B cell (primary cell): Measurements from ENCODE around the gene CFAP251.
"Not testable (repeated sequence)": the region's sequence is repeated elsewhere in the genome, so short reads cannot be mapped to it uniquely, and the experiment has no call there.

Experiments
- EZH2 ChIP-seq: IDR thresholded peaks from 2 replicates; pipeline ENCODE4 v1.6.1; 2012; ENCODE audit warnings: borderline replicate concordance, low read depth, mild to moderate bottlenecking, moderate library complexity, low read length; ENCODE audit not compliant: insufficient read depth, poor library complexity, severe bottlenecking
- TF ChIP-seq, protein P1 (sequence below): fragments of 200-600 bp; IDR thresholded peaks from one replicate; pipeline ENCODE4 v1.8.0; 2022; ENCODE audit warnings: antibody characterized with exemption, mild to moderate bottlenecking

DNA sequence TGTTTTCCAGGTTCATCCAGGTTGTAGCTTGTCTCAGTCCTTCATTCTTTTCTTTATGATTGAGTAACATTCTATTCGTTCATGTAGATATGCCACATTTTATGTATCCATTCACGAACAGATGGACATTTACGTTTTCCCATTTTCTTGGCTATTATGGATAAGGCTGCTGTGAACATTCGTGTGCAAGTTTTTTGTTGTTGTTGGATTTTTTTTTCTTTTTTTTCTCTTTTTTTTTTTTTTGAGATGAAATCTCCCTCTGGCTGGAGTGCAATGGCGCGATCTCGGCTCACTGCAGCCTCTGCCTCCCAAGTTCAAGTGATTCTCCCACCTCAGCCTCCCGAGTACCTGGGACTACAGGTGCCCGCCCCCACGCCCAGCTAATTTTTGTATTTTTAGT lies 70.1 kb downstream of the CFAP251 start:
- TF ChIP-seq, protein P1, sequence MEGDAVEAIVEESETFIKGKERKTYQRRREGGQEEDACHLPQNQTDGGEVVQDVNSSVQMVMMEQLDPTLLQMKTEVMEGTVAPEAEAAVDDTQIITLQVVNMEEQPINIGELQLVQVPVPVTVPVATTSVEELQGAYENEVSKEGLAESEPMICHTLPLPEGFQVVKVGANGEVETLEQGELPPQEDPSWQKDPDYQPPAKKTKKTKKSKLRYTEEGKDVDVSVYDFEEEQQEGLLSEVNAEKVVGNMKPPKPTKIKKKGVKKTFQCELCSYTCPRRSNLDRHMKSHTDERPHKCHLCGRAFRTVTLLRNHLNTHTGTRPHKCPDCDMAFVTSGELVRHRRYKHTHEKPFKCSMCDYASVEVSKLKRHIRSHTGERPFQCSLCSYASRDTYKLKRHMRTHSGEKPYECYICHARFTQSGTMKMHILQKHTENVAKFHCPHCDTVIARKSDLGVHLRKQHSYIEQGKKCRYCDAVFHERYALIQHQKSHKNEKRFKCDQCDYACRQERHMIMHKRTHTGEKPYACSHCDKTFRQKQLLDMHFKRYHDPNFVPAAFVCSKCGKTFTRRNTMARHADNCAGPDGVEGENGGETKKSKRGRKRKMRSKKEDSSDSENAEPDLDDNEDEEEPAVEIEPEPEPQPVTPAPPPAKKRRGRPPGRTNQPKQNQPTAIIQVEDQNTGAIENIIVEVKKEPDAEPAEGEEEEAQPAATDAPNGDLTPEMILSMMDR: not testable (repeated sequence)
- not testable (repeated sequence) for TF ChIP-seq EZH2
